Naive B cell (primary cell): Measurements from ENCODE around the gene ZNF776. TPM values are rescaled to one million over a fixed set of nuclear protein-coding genes. Genes with fewer than 3 reads are reported as not detected.
"Not testable (repeated sequence)": the region's sequence is repeated elsewhere in the genome, so short reads cannot be mapped to it uniquely, and the experiment has no call there.

ENCODE experiments used
- ATAC-seq, 2 donors: fragments of 150-1000 bp; cut with Tn5 transposase; 2 replicates each; pipeline ENCODE4 v1.10.0; 2021; ENCODE audit warnings: low read depth in 2 of 2, mild to moderate bottlenecking in 2 of 2, moderate library complexity in 2 of 2
- DNase-seq: peaks from one replicate; pipeline ENCODE4 v3.0.0; 2022
- H3K27ac Mint-ChIP-seq, 6 donors: one replicate each; pipeline ENCODE4 v1.8.0; 2020 to 2022; ENCODE audit warnings: mild to moderate bottlenecking in 6 of 6, mixed read lengths in 6 of 6, moderate library complexity in 5 of 6, inconsistent platforms in 2 of 6
- H3K27me3 Mint-ChIP-seq, 3 donors: one replicate each; pipeline ENCODE4 v1.8.0; 2021 to 2022; ENCODE audit warnings: mixed read lengths in 3 of 3, mild to moderate bottlenecking in 1 of 3
- H3K36me3 Mint-ChIP-seq, 2 donors: one replicate each; pipeline ENCODE4 v1.8.0; 2020 to 2022; ENCODE audit warnings: mixed read lengths in 2 of 2, inconsistent platforms in 1 of 2, mild to moderate bottlenecking in 1 of 2
- H3K4me1 Mint-ChIP-seq, 3 donors: one replicate each; pipeline ENCODE4 v1.8.0; 2020 to 2022; ENCODE audit warnings: mixed read lengths in 3 of 3, inconsistent platforms in 1 of 3, mild to moderate bottlenecking in 1 of 3, moderate library complexity in 1 of 3
- H3K4me3 Mint-ChIP-seq, 8 donors: one replicate each; pipeline ENCODE4 v1.8.0; 2020 to 2022; ENCODE audit warnings: mild to moderate bottlenecking in 8 of 8, mixed read lengths in 8 of 8, moderate library complexity in 8 of 8, inconsistent platforms in 2 of 8
- H3K9me3 Mint-ChIP-seq, 7 donors: one replicate each; pipeline ENCODE4 v1.8.0; 2020 to 2022; ENCODE audit warnings: mixed read lengths in 7 of 7, mild to moderate bottlenecking in 5 of 7, inconsistent platforms in 2 of 7, moderate library complexity in 1 of 7
- polyA plus RNA-seq, 6 donors: library from polyadenylated mRNA; unstranded; fragments of 300-500 nt; fragmentation: Illumina TruSeq; gene quantifications; one replicate each; pipeline ENCODE4 v1.2.3, GENCODE V29; 2021; ENCODE audit warnings: low read depth in 6 of 6

The ZNF776 gene
- polyA plus RNA-seq, 6 donors from 2014 or later, result 11.9 to 18.4 (median 15.1) TPM

- Mint-ChIP-seq H3K9me3 (peaks cover 0 to 5% (median 2%) of the 10 kb centered on the region in 7 donors), H3K4me3 (no peak overlapping the region), H3K27ac (no peak overlapping the region), H3K4me1 (peaks cover 21 to 26% (median 23%) of the 10 kb centered on the region in 3 donors), H3K27me3 (no peaks in the 10 kb centered on the region), H3K36me3 (peaks cover 7 to 32% of the 10 kb centered on the region in 2 donors)
- ATAC-seq, result no peak
- no peak for DNase-seq
Observed at GRCh38 chr19:57786906-57787305, 40.3 kb downstream of the ZNF776 start.

DNA sequence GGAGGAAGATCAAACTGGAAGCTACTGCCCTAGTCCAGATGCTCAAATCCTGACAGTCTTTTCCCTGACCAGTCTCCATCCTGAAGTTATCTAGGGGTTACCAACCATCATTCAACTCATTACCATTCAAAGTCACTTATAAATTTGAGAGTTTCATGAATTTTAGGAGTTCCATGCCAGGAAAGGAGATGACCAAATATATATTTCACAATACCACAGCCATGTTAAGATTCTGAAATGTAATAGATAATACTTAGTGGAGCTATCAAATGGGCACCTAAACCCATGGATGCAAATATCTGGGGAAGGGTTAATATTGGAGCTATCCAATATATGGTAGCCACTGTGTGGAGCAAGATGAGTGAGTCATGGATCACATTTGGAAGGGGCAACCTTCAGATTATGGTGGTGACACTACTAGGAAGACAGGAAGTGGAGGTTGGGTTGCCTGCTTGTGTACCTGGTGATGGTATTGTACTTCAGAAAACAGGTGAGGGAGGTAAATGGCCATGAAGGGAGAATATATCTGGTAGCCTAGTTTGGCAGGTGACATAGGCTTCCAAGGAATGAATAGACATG lies 41.6 kb downstream of the ZNF776 start:
- H3K36me3 Mint-ChIP-seq, result peaks cover 7 to 32% of the 10 kb centered on the region in 2 donors
- H3K27ac Mint-ChIP-seq, result peak overlapping the region in 5 of 6 donors; percentile 29 to 84 (median 66)
- H3K4me1 Mint-ChIP-seq, result peaks cover 21 to 23% (median 22%) of the 10 kb centered on the region in 3 donors
- ATAC-seq, result no peak
- H3K27me3 Mint-ChIP-seq, result no peaks in the 10 kb centered on the region
- no peak for DNase-seq
- peaks cover 0 to 5% (median 2%) of the 10 kb centered on the region in 7 donors for H3K9me3 Mint-ChIP-seq
- H3K4me3 Mint-ChIP-seq, result no peak overlapping the region

- no peaks in the 10 kb centered on the region for H3K27me3 Mint-ChIP-seq
- peaks cover 21 to 23% (median 22%) of the 10 kb centered on the region in 3 donors for H3K4me1 Mint-ChIP-seq
- no peak for DNase-seq
- H3K36me3 Mint-ChIP-seq, result peaks cover 7 to 32% of the 10 kb centered on the region in 2 donors
- no peak for ATAC-seq
- no peak overlapping the region for H3K4me3 Mint-ChIP-seq
- peaks cover 0 to 5% (median 2%) of the 10 kb centered on the region in 7 donors for H3K9me3 Mint-ChIP-seq
- H3K27ac Mint-ChIP-seq, result peak overlapping the region in 2 of 6 donors; percentile 13 to 40
Observed at GRCh38 chr19:57789288-57789687, 42.7 kb downstream of the ZNF776 start.

DNA sequence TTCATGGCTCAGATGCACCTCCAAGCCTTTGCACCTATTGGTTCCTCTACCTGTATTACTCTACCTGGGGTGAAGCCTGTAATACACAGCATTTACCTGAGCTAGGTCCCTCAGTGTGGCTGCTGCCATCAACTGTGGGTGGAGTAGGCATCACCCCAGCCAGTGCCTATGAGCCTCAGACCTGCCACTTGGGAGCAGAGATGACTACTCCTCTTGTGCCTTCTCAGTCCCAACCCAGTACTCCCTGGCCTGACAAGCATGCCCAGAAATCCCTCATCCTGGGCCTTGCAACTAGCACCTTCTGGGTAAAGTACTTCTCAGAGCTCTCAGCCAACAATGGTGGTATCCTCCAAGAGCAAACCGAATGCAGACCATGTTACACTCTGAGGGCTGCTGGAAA lies 50.0 kb downstream of the ZNF776 start:
- H3K4me3 Mint-ChIP-seq, H3K9me3 Mint-ChIP-seq, DNase-seq, H3K27me3 Mint-ChIP-seq, H3K36me3 Mint-ChIP-seq, ATAC-seq: not testable (repeated sequence)
- Mint-ChIP-seq H3K4me1 (peaks cover 16 to 27% (median 23%) of the 10 kb centered on the region in 3 donors), H3K27ac (peak overlapping the region in 1 of 6 donors; percentile 14)

GRCh38 chr19:57800696-57801095 lies 54.1 kb downstream of the ZNF776 start:
- no peaks in the 10 kb centered on the region for H3K27me3 Mint-ChIP-seq
- H3K9me3 Mint-ChIP-seq, result no peaks in the 10 kb centered on the region
- H3K36me3 Mint-ChIP-seq, result peaks cover 0 to 1% of the 10 kb centered on the region in 2 donors
- no peak for ATAC-seq
- no peak for DNase-seq
- peak overlapping the region in 1 of 8 donors; percentile 15 for H3K4me3 Mint-ChIP-seq
- peaks cover 34 to 54% (median 53%) of the 10 kb centered on the region in 3 donors for H3K4me1 Mint-ChIP-seq
- peak overlapping the region in 3 of 6 donors; percentile 16 to 73 (median 60) for H3K27ac Mint-ChIP-seq

DNA sequence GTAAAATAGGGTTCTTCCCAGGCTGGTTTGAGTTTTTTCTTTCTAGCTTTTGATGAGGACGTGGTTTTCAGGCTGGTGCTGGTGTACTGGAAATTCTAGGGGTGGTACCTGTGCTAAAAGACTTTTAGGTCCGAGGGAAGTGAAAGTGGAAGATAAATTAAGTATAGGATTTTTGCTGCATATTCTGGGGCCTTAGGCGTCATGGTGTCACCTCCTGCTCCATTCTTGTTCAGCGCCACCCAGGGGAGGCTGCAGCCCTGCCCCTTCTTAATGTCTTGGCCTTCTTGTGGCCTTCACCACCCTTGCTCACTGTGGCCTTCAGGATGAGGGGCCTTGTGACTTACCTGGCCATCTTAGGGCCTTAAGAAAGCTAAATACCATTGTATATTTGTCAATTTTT lies 55.7 kb downstream of the ZNF776 start:
- peak; percentile 57 for DNase-seq
- peak overlapping the region; percentile 35 to 91 (median 64) for H3K27ac Mint-ChIP-seq

DNA sequence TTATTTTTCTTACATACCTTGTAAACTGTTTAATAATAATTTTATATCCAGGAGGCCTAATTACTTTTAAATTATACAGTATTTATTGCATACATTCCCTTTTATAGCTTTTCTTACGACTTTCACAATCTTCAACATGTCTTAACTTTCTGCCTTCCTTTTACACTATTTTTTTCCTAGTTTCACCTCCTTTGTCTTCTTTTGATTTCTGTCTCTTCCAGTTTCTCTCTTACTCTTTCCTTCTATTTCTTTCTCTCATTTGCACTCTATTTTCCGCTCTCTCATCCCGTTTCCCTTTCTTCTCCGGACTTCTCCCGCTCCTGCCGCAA lies 56.6 kb downstream of the ZNF776 start:
- Mint-ChIP-seq H3K36me3 (no peaks in the 10 kb centered on the region), H3K4me1 (peaks cover 34 to 60% (median 54%) of the 10 kb centered on the region in 3 donors), H3K9me3 (no peaks in the 10 kb centered on the region), H3K4me3 (peak overlapping the region; percentile 83 to 97 (median 88)), H3K27ac (peak overlapping the region; percentile 44 to 96 (median 92)), H3K27me3 (no peaks in the 10 kb centered on the region)
- DNase-seq, result no peak
- no peak for ATAC-seq

More for the DNA sequence above, 55.7 kb downstream of the ZNF776 start:
- Mint-ChIP-seq H3K27me3 (no peaks in the 10 kb centered on the region), H3K4me3 (peak overlapping the region in 7 of 8 donors; percentile 3 to 73 (median 39)), H3K36me3 (no peaks in the 10 kb centered on the region), H3K9me3 (no peaks in the 10 kb centered on the region), H3K4me1 (peaks cover 34 to 60% (median 54%) of the 10 kb centered on the region in 3 donors)
- peak; percentile 96 to 97 for ATAC-seq

GRCh38 chr19:57803594-57804325 lies 57.1 kb downstream of the ZNF776 start:
- DNase-seq (peak; percentile 9), ATAC-seq (peak; percentile 21 to 23)
- Mint-ChIP-seq H3K27ac (peak overlapping the region; percentile 44 to 96 (median 92)), H3K36me3 (no peaks in the 10 kb centered on the region), H3K4me1 (peaks cover 34 to 56% (median 52%) of the 10 kb centered on the region in 3 donors), H3K27me3 (no peaks in the 10 kb centered on the region), H3K9me3 (no peaks in the 10 kb centered on the region), H3K4me3 (peak overlapping the region; percentile 83 to 97 (median 88))

DNA sequence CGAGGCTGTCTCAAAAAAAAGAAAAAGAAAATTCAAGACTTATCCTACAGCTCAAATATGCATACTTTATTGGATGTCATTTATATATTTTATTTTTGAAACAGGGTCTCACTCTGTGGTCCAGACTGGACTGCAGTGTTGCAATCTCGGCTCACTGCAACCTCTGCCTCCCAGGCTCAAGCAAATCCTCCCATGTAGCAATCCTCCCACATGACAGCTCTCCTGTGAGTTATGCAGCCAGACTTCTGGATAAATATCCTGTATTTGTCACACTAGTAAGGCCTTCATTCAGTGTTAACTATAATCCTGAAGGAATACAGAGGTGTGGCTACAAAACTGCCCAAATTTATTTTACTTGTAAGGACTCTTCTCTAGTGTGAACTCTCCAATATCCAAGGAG lies 60.9 kb downstream of the ZNF776 start:
- H3K36me3 Mint-ChIP-seq, result peaks cover 0 to 3% of the 10 kb centered on the region in 2 donors
- DNase-seq (no peak), ATAC-seq (no peak)
- H3K27ac Mint-ChIP-seq, result peak overlapping the region in 1 of 6 donors; percentile 33
- no peak overlapping the region for H3K4me3 Mint-ChIP-seq
- H3K4me1 Mint-ChIP-seq, result peaks cover 25 to 46% (median 36%) of the 10 kb centered on the region in 3 donors
- H3K9me3 Mint-ChIP-seq, result no peaks in the 10 kb centered on the region
- H3K27me3 Mint-ChIP-seq, result no peaks in the 10 kb centered on the region

Other genes with a start within 250 kb of the ZNF776 start
- 10 to 100 TPM; 10.1 to 25.5 (median 13.1) TPM for gene ZNF773, start 246.9 kb upstream of the ZNF776 start, polyA plus RNA-seq
- gene ZNF549, start 219.5 kb upstream of the ZNF776 start, polyA plus RNA-seq, result 10 to 100 TPM in 3 of 6 donors, 1 to 10 TPM in 3; 3.3 to 14.2 (median 9.5) TPM
- 10 to 100 TPM in 3 of 6 donors, 1 to 10 TPM in 3; 3.8 to 19.8 (median 9.4) TPM for gene ZNF550, start 187.0 kb upstream of the ZNF776 start, polyA plus RNA-seq
- gene ZNF416, start 167.9 kb upstream of the ZNF776 start, polyA plus RNA-seq, result 1 to 10 TPM; 3.4 to 9.7 (median 7.7) TPM
- gene ZIK1, start 162.7 kb upstream of the ZNF776 start, polyA plus RNA-seq, result 10 to 100 TPM; 14.2 to 22.7 (median 17.8) TPM
- gene ZNF530, start 146.9 kb upstream of the ZNF776 start, polyA plus RNA-seq, result 10 to 100 TPM in 2 of 6 donors, 1 to 10 TPM in 4; 4.1 to 14.7 (median 7.2) TPM
- 10 to 100 TPM; 17.2 to 32.7 (median 20.6) TPM for gene ZNF134, start 132.6 kb upstream of the ZNF776 start, polyA plus RNA-seq
- 10 to 100 TPM in 5 of 6 donors, not detected in 1; 17.0 to 27.4 (median 20.9) TPM for gene ZNF211, start 113.6 kb upstream of the ZNF776 start, polyA plus RNA-seq
- not detected for gene ZSCAN4, start 77.9 kb upstream of the ZNF776 start, polyA plus RNA-seq
- 10 to 100 TPM in 3 of 6 donors, 1 to 10 TPM in 2, under 1 TPM in 1; 0.91 to 14.1 (median 9.8) TPM for gene ZNF551, start 64.8 kb upstream of the ZNF776 start, polyA plus RNA-seq
- 10 to 100 TPM in 2 of 6 donors, 1 to 10 TPM in 4; 4.3 to 12.9 (median 6.0) TPM for gene ZNF154, start 37.6 kb upstream of the ZNF776 start, polyA plus RNA-seq
- 10 to 100 TPM; 25.2 to 41.6 (median 30.4) TPM for gene ZNF671, start 19.2 kb upstream of the ZNF776 start, polyA plus RNA-seq
- gene ZNF586, start 22.9 kb downstream of the ZNF776 start, polyA plus RNA-seq, result 10 to 100 TPM; 17.1 to 29.8 (median 24.1) TPM
- 10 to 100 TPM in 2 of 6 donors, 1 to 10 TPM in 4; 4.1 to 15.2 (median 6.3) TPM for gene ZNF552, start 68.1 kb downstream of the ZNF776 start, polyA plus RNA-seq
- gene ZNF587B, start 83.5 kb downstream of the ZNF776 start, polyA plus RNA-seq, result 1 to 10 TPM in 5 of 6 donors, not detected in 1; 1.3 to 3.0 (median 1.5) TPM
- 10 to 100 TPM in 1 of 6 donors, 1 to 10 TPM in 5; 4.5 to 11.1 (median 6.8) TPM for gene ZNF587, start 103.0 kb downstream of the ZNF776 start, polyA plus RNA-seq
- gene ZNF814, start 142.2 kb downstream of the ZNF776 start, polyA plus RNA-seq, result 10 to 100 TPM; 27.7 to 41.6 (median 34.5) TPM
- 1 to 10 TPM in 5 of 6 donors, under 1 TPM in 1; 0.80 to 6.4 (median 2.1) TPM for gene ZNF417, start 169.8 kb downstream of the ZNF776 start, polyA plus RNA-seq
- 10 to 100 TPM in 4 of 6 donors, 1 to 10 TPM in 2; 7.9 to 23.3 (median 12.2) TPM for gene ZNF418, start 188.6 kb downstream of the ZNF776 start, polyA plus RNA-seq
- 10 to 100 TPM in 5 of 6 donors, 1 to 10 TPM in 1; 9.1 to 20.6 (median 13.9) TPM for gene ZNF256, start 200.9 kb downstream of the ZNF776 start, polyA plus RNA-seq
- gene C19orf18, start 227.7 kb downstream of the ZNF776 start, polyA plus RNA-seq, result under 1 TPM in 4 of 6 donors, not detected in 2; 0.41 to 0.89 (median 0.57) TPM